ENCODE data around the gene CCDC91. TPM values are rescaled to one million over a fixed set of nuclear protein-coding genes. Genes with fewer than 3 reads are reported as not detected.
A peak's percentile ranks its signal among the peaks of the same experiment; 100 is the strongest.

Gene CCDC91
- total RNA-seq, 1 donor from 2014 or later = 51.3 TPM

- Mint-ChIP-seq H3K27me3 (no peaks in the 10 kb centered on the region), H3K27ac (no peak overlapping the region), H3K36me3 (ENCODE audit: insufficient read depth) (peaks cover 30% of the 10 kb centered on the region), H3K4me3 (ENCODE audit: low read depth) (no peak overlapping the region), H3K9me3 (ENCODE audit: low read depth) (peaks cover 53% of the 10 kb centered on the region), H3K4me1 (ENCODE audit: low read depth) (peaks cover 7% of the 10 kb centered on the region)
- no peak for TF ChIP-seq CTCF (IDR thresholded peaks at IDR 0.05; ENCODE audit: unreplicated experiment)
- DNase-seq (ENCODE audit: low spot score, unreplicated experiment) = no peak
Observed at GRCh38 chr12:28219827-28220226, 29.6 kb downstream of the CCDC91 start.

DNA sequence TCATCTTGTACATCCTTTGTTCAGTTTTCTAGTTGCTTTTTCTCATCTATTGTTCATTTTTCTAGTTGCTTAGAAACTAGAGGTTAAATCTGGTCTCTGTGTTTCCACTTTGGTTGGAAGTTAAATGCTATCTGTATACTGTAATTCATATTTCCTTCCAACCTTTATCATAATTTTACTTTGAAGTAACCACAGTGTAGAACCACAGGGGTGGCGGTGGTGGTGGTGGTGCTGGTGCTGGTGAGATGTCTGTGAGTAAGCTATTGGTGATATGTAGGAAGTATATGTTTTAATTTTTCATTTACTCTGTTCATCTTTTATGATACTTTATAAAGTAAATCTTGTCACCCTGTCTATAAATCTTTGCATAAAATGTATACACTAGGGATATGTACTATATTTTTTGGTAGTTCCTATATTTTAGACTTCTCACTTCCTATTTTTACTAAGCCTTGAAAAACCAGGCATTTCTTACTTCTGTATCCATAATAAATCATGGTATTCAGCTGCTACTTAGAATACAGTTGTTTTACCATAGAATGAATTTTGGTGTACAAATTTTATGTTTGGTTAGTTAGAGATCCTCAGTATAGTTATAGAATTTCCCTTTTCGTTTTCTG, 31.9 kb downstream of the CCDC91 start:
- DNase-seq (ENCODE audit: low spot score, unreplicated experiment) = no peak
- H3K27ac Mint-ChIP-seq = peak overlapping the region; percentile 31
- H3K36me3 Mint-ChIP-seq (ENCODE audit: insufficient read depth) = peaks cover 39% of the 10 kb centered on the region
- peaks cover 52% of the 10 kb centered on the region for H3K9me3 Mint-ChIP-seq (ENCODE audit: low read depth)
- peaks cover 7% of the 10 kb centered on the region for H3K4me1 Mint-ChIP-seq (ENCODE audit: low read depth)
- no peak for TF ChIP-seq CTCF (IDR thresholded peaks at IDR 0.05; ENCODE audit: unreplicated experiment)
- H3K4me3 Mint-ChIP-seq (ENCODE audit: low read depth) = no peak overlapping the region
- no peaks in the 10 kb centered on the region for H3K27me3 Mint-ChIP-seq

GRCh38 chr12:28223025-28223554, 32.8 kb downstream of the CCDC91 start:
- Mint-ChIP-seq H3K9me3 (ENCODE audit: low read depth) (peaks cover 49% of the 10 kb centered on the region), H3K27ac (no peak overlapping the region), H3K4me3 (ENCODE audit: low read depth) (no peak overlapping the region), H3K4me1 (ENCODE audit: low read depth) (peaks cover 7% of the 10 kb centered on the region), H3K36me3 (ENCODE audit: insufficient read depth) (peaks cover 38% of the 10 kb centered on the region), H3K27me3 (no peaks in the 10 kb centered on the region)
- no peak for DNase-seq (ENCODE audit: low spot score, unreplicated experiment)
- TF ChIP-seq CTCF (IDR thresholded peaks at IDR 0.05; ENCODE audit: unreplicated experiment) = no peak

GRCh38 chr12:28223858-28224257, 33.6 kb downstream of the CCDC91 start:
- no peak overlapping the region for H3K27ac Mint-ChIP-seq
- no peak for DNase-seq (ENCODE audit: low spot score, unreplicated experiment)
- TF ChIP-seq CTCF (IDR thresholded peaks at IDR 0.05; ENCODE audit: unreplicated experiment) = no peak
- H3K27me3 Mint-ChIP-seq = no peaks in the 10 kb centered on the region
- H3K9me3 Mint-ChIP-seq (ENCODE audit: low read depth) = peaks cover 42% of the 10 kb centered on the region
- peaks cover 32% of the 10 kb centered on the region for H3K36me3 Mint-ChIP-seq (ENCODE audit: insufficient read depth)
- no peak overlapping the region for H3K4me3 Mint-ChIP-seq (ENCODE audit: low read depth)
- peaks cover 7% of the 10 kb centered on the region for H3K4me1 Mint-ChIP-seq (ENCODE audit: low read depth)

DNA sequence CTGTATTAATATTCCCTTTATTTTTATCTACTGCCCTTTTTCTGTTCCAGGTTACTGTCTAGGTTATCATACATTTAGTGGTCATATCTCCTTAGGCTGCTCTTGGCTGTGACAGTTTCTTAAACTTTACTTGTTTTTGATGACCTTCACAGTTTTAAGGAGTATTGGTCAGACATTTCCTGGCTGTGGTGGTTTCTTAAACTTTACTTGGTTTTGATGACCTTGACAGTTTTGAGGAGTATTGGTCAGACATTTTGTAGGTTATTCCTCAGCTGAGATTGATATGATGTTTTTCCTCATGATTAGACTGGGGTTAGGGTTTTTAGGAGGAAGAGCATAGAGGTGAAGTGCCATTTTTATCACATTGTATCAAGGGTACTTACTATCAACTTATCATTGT, 36.4 kb downstream of the CCDC91 start:
- no peak overlapping the region for H3K4me3 Mint-ChIP-seq (ENCODE audit: low read depth)

More for the DNA sequence above, 36.4 kb downstream of the CCDC91 start:
- H3K27ac Mint-ChIP-seq = no peak overlapping the region
- H3K4me1 Mint-ChIP-seq (ENCODE audit: low read depth) = peaks cover 11% of the 10 kb centered on the region
- peaks cover 31% of the 10 kb centered on the region for H3K9me3 Mint-ChIP-seq (ENCODE audit: low read depth)
- no peak for DNase-seq (ENCODE audit: low spot score, unreplicated experiment)
- no peak for TF ChIP-seq CTCF (IDR thresholded peaks at IDR 0.05; ENCODE audit: unreplicated experiment)
- peaks cover 26% of the 10 kb centered on the region for H3K36me3 Mint-ChIP-seq (ENCODE audit: insufficient read depth)
- no peaks in the 10 kb centered on the region for H3K27me3 Mint-ChIP-seq

All from progenitor cell of endocrine pancreas (in vitro differentiated cells).